GM12878 (cell line): ENCODE results near the gene UBXN6. TPM values are rescaled to one million over a fixed set of nuclear protein-coding genes. Genes with fewer than 3 reads are reported as not detected.

Experiments
- ATAC-seq: fragments of 200-7000 bp; cut with Tn5 transposase; 3 replicates; pipeline ENCODE4 v1.9.1; 2020; ENCODE audit warnings: mild to moderate bottlenecking, moderate library complexity
- BruUV-seq: library from RNA; stranded (reverse); fragments of 400-500 nt; replicated peaks from 2 replicates; lab custom pipeline; 2021; lab: Mats Ljungman, UMichigan
- CTCF ChIA-PET: fragments of 300-600 bp; sonication (Branson Sonifier 250); formaldehyde crosslinking; extraction: SDS; loops from one replicate; lab custom pipeline; 2021; ENCODE audit warnings: inconsistent platforms; lab: Yijun Ruan, JAX
- POLR2A ChIA-PET: fragments of 350-600 bp; formaldehyde crosslinking; extraction: SDS; loops from one replicate; lab custom pipeline; 2021; ENCODE audit warnings: inconsistent platforms; lab: Charles Lee
- RAD21 ChIA-PET: fragments of 300-600 bp; sonication (Branson Sonifier 250); formaldehyde crosslinking; loops from one replicate; lab custom pipeline; 2023; ENCODE audit warnings: antibody characterized with exemption; ENCODE audit not compliant: unreplicated experiment; lab: Charles Lee
- SMC1A ChIA-PET: fragments of 300-600 bp; sonication (Branson Sonifier 250); formaldehyde crosslinking; loops from one replicate; lab custom pipeline; 2023; ENCODE audit not compliant: unreplicated experiment, uncharacterized antibody; lab: Charles Lee
- DNase-seq: peaks from one replicate; pipeline ENCODE4 v3.0.0-alpha.2; 2011; ENCODE audit warnings: low read depth, low spot score
- FAIRE-seq: peaks from 3 replicates; lab custom pipeline; 2011; peaks lifted over from hg19 to GRCh38; lab: Jason Lieb, UNC
- H2AFZ ChIP-seq: 2 replicates; pipeline ENCODE4 v1.6.0; 2011; ENCODE audit warnings: low read depth, low read length, control low read depth; ENCODE audit not compliant: control insufficient read depth
- H3K27ac ChIP-seq: 2 replicates; pipeline ENCODE4 v1.5.1; 2011; ENCODE audit warnings: control low read depth; ENCODE audit not compliant: control insufficient read depth, insufficient read depth
- H3K27me3 ChIP-seq, 2 experiments: replicated peaks in 1 of 2; 2 replicates each; pipeline versions ENCODE4 v1.6.0 to v1.6.1; 2011; ENCODE audit warnings: low read length in 1 of 2; ENCODE audit not compliant: control insufficient read depth in 2 of 2, insufficient read depth in 2 of 2
- H3K36me3 ChIP-seq, 2 experiments: 2 replicates each; pipeline ENCODE4 v1.5.1; 2011; ENCODE audit warnings: low read length in 1 of 2; ENCODE audit not compliant: control insufficient read depth in 2 of 2, insufficient read depth in 2 of 2
- H3K4me1 ChIP-seq: 2 replicates; pipeline ENCODE4 v1.6.1; 2011; ENCODE audit warnings: mild to moderate bottlenecking, low read length, moderate library complexity, mixed read lengths; ENCODE audit not compliant: control insufficient read depth, insufficient read depth
- H3K4me2 ChIP-seq: 2 replicates; pipeline ENCODE4 v1.6.0; 2011; ENCODE audit warnings: control low read depth; ENCODE audit not compliant: control insufficient read depth, insufficient read depth
- H3K4me3 ChIP-seq: fragments of 200-600 bp; sonication (generic); 2 replicates; pipeline ENCODE4 v1.5.1; 2016
- H3K79me2 ChIP-seq: 2 replicates; pipeline ENCODE4 v1.6.0; 2011; ENCODE audit warnings: low read length; ENCODE audit not compliant: control insufficient read depth, insufficient read depth
- H3K9ac ChIP-seq: 2 replicates; pipeline ENCODE4 v1.8.0; 2011; ENCODE audit warnings: low read length, control low read depth, mixed read lengths; ENCODE audit not compliant: control insufficient read depth, insufficient read depth
- H3K9me3 ChIP-seq: replicated peaks from 3 replicates; pipeline ENCODE4 v1.5.1; 2011; ENCODE audit warnings: mild to moderate bottlenecking, low read length; ENCODE audit not compliant: control insufficient read depth, insufficient read depth
- H4K20me1 ChIP-seq: 2 replicates; pipeline ENCODE4 v1.6.0; 2011; ENCODE audit not compliant: control insufficient read depth, insufficient read depth
- ATF7 ChIP-seq: fragments of 450-650 bp; IDR thresholded peaks from 2 replicates; pipeline ENCODE4 v1.6.1; 2016; ENCODE audit warnings: low read depth, mild to moderate bottlenecking
- CBX3 ChIP-seq: fragments of 200-600 bp; sonication (generic); IDR thresholded peaks from 2 replicates; pipeline ENCODE4 v1.6.1; 2016; ENCODE audit warnings: low read depth, borderline replicate concordance
- CREM ChIP-seq: IDR thresholded peaks from 2 replicates; pipeline ENCODE4 v1.6.1; 2014; ENCODE audit warnings: antibody characterized with exemption, low read depth
- GABPA ChIP-seq: IDR thresholded peaks from 2 replicates; pipeline ENCODE4 v1.6.1; 2014; ENCODE audit warnings: antibody characterized with exemption, low read depth, mild to moderate bottlenecking, inconsistent platforms
- GATAD2B ChIP-seq: fragments of 450-650 bp; conservative IDR thresholded peaks from 2 replicates; pipeline ENCODE4 v1.6.1; 2017; ENCODE audit warnings: low read depth, mild to moderate bottlenecking, moderate library complexity
- HCFC1 ChIP-seq: fragments of 150-350 bp; IDR thresholded peaks from 2 replicates; pipeline ENCODE4 v1.6.1; 2014; ENCODE audit warnings: low read length
- HDAC6 ChIP-seq: fragments of 200-600 bp; sonication (generic); IDR thresholded peaks from one replicate; pipeline ENCODE4 v1.8.0; 2017; ENCODE audit warnings: antibody characterized with exemption; ENCODE audit not compliant: unreplicated experiment
- KAT2A ChIP-seq: conservative IDR thresholded peaks from 2 replicates; pipeline ENCODE4 v1.6.1; 2011; ENCODE audit warnings: low read depth, low read length; ENCODE audit not compliant: control insufficient read depth
- MYB ChIP-seq: fragments of 150-350 bp; IDR thresholded peaks from 2 replicates; pipeline ENCODE4 v1.6.1; 2014; ENCODE audit warnings: mild to moderate bottlenecking, low read depth, low read length, borderline replicate concordance
- MYC ChIP-seq: IDR thresholded peaks from 2 replicates; pipeline ENCODE4 v1.6.1; 2011; ENCODE audit warnings: mild to moderate bottlenecking, low read length, moderate library complexity, inconsistent platforms; ENCODE audit not compliant: insufficient read depth, insufficient replicate concordance, insufficient read length, severe bottlenecking
- RELA ChIP-seq: fragments of 450-650 bp; IDR thresholded peaks from 2 replicates; pipeline ENCODE4 v1.8.0; 2014; ENCODE audit warnings: borderline replicate concordance; ENCODE audit not compliant: partially characterized antibody
- SMAD5 ChIP-seq: IDR thresholded peaks from 2 replicates; pipeline ENCODE4 v1.6.1; 2016; ENCODE audit warnings: antibody characterized with exemption, low read depth
- SUZ12 ChIP-seq: fragments of 200-600 bp; sonication (generic); IDR thresholded peaks from one replicate; pipeline ENCODE4 v1.6.1; 2018; ENCODE audit warnings: antibody characterized with exemption, mild to moderate bottlenecking; ENCODE audit not compliant: unreplicated experiment
- ZNF207 ChIP-seq: fragments of 450-650 bp; IDR thresholded peaks from 2 replicates; pipeline ENCODE4 v1.6.1; 2014; ENCODE audit warnings: antibody characterized with exemption, mild to moderate bottlenecking, borderline replicate concordance
- ZNF217 ChIP-seq: fragments of 450-650 bp; IDR thresholded peaks from 2 replicates; pipeline ENCODE4 v1.6.1; 2017; ENCODE audit warnings: antibody characterized with exemption, mild to moderate bottlenecking
- ZSCAN29 ChIP-seq: fragments of 450-650 bp; IDR thresholded peaks from 2 replicates; pipeline ENCODE4 v1.6.1; 2017; ENCODE audit warnings: mild to moderate bottlenecking, moderate library complexity
- ZZZ3 ChIP-seq: IDR thresholded peaks from 2 replicates; pipeline ENCODE4 v1.6.1; 2011; ENCODE audit warnings: low read depth; ENCODE audit not compliant: control insufficient read depth, insufficient read length
- WGBS: methylation state at CpG from one replicate; pipeline ENCODE4 v1.1.6; 2016; ENCODE audit warnings: low lambda C conversion rate; ENCODE audit not compliant: insufficient replicate concordance, insufficient coverage; ENCODE audit errors: missing lambda C conversion rate; 5-methylcytosine and 5-hydroxymethylcytosine counted together
- in situ Hi-C: fragments of 300-500 bp; cut with MboI; formaldehyde crosslinking; loops from 9 replicates; pipeline ENCODE4 v1.14.3; 2018; ENCODE audit warnings: mixed read lengths
- intact Hi-C: fragments of 100-400 bp; cut with micrococcal nuclease; formaldehyde crosslinking; loops from one replicate; pipeline ENCODE4 v1.14.2; 2022; ENCODE audit not compliant: unreplicated experiment
- polyA plus RNA-seq, 11 experiments: library from polyadenylated mRNA; depleted of rRNA in 4 of 11; unstranded in 6 of 11; stranded (reverse) in 5 of 11; fragments of >200 nt; fragmentation: Nextera tagmentation in 4 of 11; fragmentation: Illumina TruSeq in 1 of 11; extraction: Ambion mirVana in 4 of 11; extraction: Trizol in 1 of 11; gene quantifications; 1 replicate in 1 of 11; 2 replicates in 10 of 11; pipeline versions ENCODE4 v1.2.1 to v1.2.3, GENCODE V29; 2011 to 2016; ENCODE audit warnings: inconsistent platforms in 2 of 11, missing spikeins in 2 of 11, low read depth in 1 of 11
- total RNA-seq, 4 experiments: library from RNA; depleted of rRNA in 3 of 4; stranded (reverse); fragments of >200 nt in 3 of 4; fragmentation: Illumina TruSeq in 1 of 4; extraction: Trizol in 1 of 4; gene quantifications; 2 replicates each; pipeline versions ENCODE4 v1.2.1 to v1.2.3, GENCODE V29; 2013 to 2021
- TF ChIP-seq, protein P1 (sequence below): fragments of 450-650 bp; IDR thresholded peaks from 2 replicates; pipeline ENCODE4 v1.6.1; 2018; ENCODE audit warnings: borderline replicate concordance, mild to moderate bottlenecking; ENCODE audit not compliant: partially characterized antibody

The UBXN6 gene
- total and polyA plus RNA-seq, 10 of the 15 experiments (the other 5 are each of a cell fraction or from before 2014, with no cell fraction given), result 0.47 to 50.8 (median 13.0) TPM

GRCh38 chr19:4487572-4487971, 30.0 kb upstream of the UBXN6 start:
- Histone ChIP-seq H3K4me2 (no peak overlapping the region), H3K36me3 (peaks cover 9 to 11% of the 10 kb centered on the region in 2 experiments; a peak in 3 of 4 replicates), H3K27me3 (no peaks in the 10 kb centered on the region), H3K9ac (no peak overlapping the region), H4K20me1 (no peaks in the 10 kb centered on the region), H2AFZ (no peak overlapping the region), H3K27ac (no peak overlapping the region), H3K79me2 (no peaks in the 10 kb centered on the region), H3K4me1 (no peaks in the 10 kb centered on the region), H3K9me3 (no peaks in the 10 kb centered on the region), H3K4me3 (no peak overlapping the region)
- FAIRE-seq, result no peak
- ChIA-PET CTCF (no interaction called here), RAD21 (no interaction called here), SMC1A (no interaction called here), POLR2A (no interaction called here)
- no TSS peak for BruUV-seq
- 90% methylated on average over 11 of the region's 11 CpGs for WGBS
- DNase-seq, result no peak
- in situ Hi-C loops, result no loop called here
- intact Hi-C loops, result no loop called here
- TF ChIP-seq HDAC6 (no peak), ZZZ3 (no peak), ZNF207 (no peak), KAT2A (no peak), ATF7 (no peak), MYC (no peak), CREM (no peak), GABPA (no peak), ZNF217 (no peak), RELA (no peak), GATAD2B (no peak), HCFC1 (no peak), CBX3 (no peak), SMAD5 (no peak), ZSCAN29 (no peak), SUZ12 (no peak), MYB (no peak)
- TF ChIP-seq, protein P1, sequence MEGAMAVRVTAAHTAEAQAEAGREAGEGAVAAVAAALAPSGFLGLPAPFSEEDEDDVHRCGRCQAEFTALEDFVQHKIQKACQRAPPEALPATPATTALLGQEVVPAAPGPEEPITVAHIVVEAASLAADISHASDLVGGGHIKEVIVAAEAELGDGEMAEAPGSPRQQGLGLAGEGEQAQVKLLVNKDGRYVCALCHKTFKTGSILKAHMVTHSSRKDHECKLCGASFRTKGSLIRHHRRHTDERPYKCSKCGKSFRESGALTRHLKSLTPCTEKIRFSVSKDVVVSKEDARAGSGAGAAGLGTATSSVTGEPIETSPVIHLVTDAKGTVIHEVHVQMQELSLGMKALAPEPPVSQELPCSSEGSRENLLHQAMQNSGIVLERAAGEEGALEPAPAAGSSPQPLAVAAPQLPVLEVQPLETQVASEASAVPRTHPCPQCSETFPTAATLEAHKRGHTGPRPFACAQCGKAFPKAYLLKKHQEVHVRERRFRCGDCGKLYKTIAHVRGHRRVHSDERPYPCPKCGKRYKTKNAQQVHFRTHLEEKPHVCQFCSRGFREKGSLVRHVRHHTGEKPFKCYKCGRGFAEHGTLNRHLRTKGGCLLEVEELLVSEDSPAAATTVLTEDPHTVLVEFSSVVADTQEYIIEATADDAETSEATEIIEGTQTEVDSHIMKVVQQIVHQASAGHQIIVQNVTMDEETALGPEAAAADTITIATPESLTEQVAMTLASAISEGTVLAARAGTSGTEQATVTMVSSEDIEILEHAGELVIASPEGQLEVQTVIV, result no peak
- ATAC-seq, result no peak
